Measurements from ENCODE around the gene SUGP2.
"Not testable (repeated sequence)": the region's sequence is repeated elsewhere in the genome, so short reads cannot be mapped to it uniquely, and the experiment has no call there.

The SUGP2 gene

GRCh38 chr19:19031891-19032290, 1.4 kb downstream of the SUGP2 start:
- DNase-seq (ENCODE audit: low read depth), result no peak

DNA sequence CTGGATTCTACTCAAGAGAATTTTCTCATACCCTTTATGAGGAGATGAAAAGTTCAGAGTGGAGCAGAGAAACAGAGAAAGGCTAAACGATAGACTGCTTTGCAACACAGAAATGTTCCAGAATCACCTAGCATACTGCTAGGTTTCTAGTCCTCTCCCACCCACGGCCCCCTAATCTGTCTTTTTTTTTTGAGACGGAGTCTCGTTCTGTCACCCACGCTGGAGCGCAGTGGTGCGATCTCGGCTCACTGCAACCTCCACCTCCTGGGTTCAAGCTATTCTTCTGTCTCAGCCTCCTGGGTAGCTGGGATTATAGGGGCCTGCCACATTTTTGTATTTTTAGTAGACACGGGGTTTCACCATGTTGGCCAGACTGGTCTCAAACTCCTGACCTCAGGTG, 4.8 kb downstream of the SUGP2 start:
- no peak for DNase-seq (ENCODE audit: low read depth)

- no peak for DNase-seq (ENCODE audit: low read depth)
Observed at GRCh38 chr19:19027228-19027627, 6.1 kb downstream of the SUGP2 start.

DNA sequence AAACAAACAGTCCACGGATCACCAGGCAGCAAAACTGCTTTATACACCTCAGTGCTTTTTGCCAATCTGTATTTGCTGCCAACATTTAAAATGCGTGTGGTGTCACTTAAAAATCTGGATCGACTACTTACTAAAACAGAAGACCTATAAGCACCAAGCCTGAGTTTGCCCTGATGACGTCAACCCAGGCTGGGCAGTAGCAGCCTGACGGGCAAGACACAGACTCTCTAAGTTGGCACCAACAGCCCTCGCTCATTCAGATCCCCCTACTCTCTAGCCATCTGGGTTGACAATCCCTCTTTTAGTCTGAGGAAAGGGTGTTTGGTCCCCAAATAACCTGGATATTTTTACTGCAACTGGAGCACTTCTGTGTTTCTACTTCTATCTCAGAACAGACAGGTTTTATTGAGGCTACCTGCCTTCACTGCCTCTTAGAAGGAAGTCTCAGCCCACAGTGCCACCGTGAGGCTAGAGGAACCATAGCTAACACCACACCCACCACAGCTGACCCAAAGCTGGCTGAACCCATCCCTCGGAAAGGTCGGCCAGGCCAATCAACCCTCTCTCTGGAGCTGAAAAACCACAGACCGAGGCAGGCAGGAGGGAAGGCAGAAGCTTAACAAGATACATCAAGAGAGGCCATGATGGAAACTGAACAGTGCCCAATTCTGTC, 6.9 kb downstream of the SUGP2 start:
- DNase-seq (ENCODE audit: low read depth), result no peak

GRCh38 chr19:19025861-19026260, 7.5 kb downstream of the SUGP2 start:
- DNase-seq (ENCODE audit: low read depth), result no peak

- not testable (repeated sequence) for DNase-seq (ENCODE audit: low read depth)
Observed at GRCh38 chr19:19023376-19023775, 9.9 kb downstream of the SUGP2 start.

DNA sequence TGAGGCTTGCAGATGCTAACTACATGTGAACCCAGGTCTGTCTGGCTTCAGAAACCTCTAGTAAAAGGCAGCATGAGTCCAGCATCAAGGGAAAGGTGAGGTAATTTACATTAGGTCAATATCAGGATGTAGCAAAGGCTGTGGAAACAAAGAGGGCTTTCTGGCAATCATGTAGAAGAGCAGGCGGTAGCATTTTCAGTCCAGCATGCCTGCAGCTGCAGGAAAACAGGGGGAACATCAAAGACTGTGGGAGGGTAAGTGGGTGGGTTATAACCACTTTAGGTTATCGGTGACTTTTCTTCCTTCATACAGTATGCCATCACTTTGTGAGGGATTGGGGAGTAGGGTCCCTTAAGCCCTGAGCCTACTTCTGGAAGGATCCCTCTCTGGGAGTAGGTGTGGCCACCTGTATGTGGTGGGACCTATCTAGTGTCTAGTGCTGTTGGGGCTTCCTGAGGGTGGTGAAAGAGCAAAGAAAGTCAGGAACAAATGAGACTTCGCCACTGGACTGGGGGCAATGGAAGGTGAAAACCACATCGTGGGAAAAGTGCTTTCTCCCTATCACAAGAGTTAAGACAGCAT, 10.8 kb downstream of the SUGP2 start:
- no peak for DNase-seq (ENCODE audit: low read depth)

DNA sequence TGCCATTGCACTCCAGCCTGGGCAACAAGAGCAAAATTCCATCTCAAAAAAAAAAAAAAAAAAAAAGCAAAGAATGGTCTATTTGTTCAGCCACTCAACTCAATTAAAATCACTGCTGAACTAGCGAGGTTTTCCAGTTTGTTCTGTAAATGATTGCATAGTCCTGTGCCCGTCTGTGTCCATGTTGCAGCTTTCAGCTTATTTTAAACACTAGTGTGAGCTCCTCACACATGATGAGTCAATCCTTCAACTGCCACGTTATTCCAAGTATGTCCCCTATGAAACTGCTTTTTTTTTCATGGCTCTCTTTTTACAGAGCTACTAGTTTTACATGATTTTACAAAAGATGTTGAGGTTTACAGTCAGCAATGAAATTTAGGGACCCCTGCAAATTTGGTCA, 12.2 kb downstream of the SUGP2 start:
- no peak for DNase-seq (ENCODE audit: low read depth)

- DNase-seq (ENCODE audit: low read depth), result no peak
Observed at GRCh38 chr19:19010551-19010950, 22.8 kb downstream of the SUGP2 start.

GRCh38 chr19:19009951-19010350, 23.4 kb downstream of the SUGP2 start:
- no peak for DNase-seq (ENCODE audit: low read depth)

DNA sequence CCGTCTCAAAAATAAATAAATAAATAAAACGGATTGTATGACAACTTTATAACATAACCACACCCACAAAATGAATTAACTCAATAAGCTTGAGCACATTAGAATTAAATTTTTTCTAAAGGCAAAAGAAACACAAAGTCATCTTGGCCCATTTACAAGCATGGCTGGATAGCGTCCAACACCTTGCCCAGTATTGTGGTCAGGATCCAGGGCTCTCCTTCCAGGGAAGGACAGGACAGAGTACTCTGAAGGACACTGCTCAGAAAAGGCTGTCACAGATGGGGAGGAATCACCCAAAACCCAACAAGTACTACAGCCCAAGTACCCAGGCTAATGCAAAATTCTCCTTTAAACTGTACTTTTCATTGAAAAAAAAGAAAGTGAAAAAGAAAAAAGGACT, 27.1 kb downstream of the SUGP2 start:
- no peak for DNase-seq (ENCODE audit: low read depth)

DNA sequence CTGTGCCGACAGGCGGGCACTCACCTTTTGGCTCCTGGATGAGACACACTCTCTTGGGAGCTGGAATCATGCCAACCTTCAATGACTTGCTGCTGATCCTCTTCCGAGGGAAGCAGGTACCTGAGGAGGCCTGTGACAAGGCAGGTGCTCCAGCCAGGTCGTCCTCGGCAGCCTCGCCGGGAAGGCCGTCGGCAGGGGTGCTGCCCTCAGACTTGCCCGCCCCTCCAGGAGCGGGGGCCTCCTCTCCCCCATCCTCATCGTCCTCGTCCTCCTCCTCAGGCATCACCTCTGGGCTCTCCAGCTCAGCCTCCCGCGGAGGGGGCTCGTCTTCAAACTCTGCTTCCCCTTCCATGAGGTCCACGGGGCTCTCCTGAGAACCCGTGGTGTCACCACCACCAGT, 29.2 kb downstream of the SUGP2 start:
- DNase-seq (ENCODE audit: low read depth), result no peak

GRCh38 chr19:18999896-19000620, 33.3 kb downstream of the SUGP2 start:
- no peak for DNase-seq (ENCODE audit: low read depth)

DNA sequence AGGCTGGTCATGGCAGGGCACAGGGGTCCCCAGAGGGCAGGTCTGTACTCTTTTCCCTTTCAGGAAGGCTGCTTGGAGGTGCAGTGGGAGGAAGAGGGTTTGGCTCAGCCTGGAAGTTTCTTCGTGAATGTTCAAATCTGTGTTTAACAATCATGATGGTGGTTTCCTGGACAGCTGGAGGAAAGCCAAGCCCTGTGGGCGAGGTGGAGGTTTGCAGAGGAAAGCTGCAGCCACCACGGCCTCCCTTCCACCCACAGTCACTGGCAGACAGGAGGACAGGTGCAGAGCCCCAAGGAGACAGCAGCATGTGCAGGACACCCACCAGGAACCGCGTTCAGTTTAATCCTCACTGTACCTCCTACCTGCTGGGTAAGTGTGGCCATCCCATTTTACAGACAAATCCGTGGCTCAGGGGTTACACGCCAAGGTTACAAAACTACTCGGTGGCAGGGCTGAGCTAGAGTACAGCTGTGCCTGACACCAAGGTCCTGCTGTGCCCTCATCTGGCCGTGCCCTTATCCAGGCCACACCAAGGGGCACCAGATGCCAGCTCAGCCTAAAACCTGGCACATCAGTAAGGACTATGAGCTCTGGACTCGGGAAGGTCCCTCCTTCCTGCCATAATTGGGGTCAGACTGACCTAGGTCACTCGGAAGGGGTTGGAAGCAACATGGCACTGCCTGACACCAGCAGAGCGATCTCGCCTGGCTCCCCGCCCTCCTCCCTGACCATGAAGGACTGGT, 34.1 kb downstream of the SUGP2 start:
- no peak for DNase-seq (ENCODE audit: low read depth)

DNA sequence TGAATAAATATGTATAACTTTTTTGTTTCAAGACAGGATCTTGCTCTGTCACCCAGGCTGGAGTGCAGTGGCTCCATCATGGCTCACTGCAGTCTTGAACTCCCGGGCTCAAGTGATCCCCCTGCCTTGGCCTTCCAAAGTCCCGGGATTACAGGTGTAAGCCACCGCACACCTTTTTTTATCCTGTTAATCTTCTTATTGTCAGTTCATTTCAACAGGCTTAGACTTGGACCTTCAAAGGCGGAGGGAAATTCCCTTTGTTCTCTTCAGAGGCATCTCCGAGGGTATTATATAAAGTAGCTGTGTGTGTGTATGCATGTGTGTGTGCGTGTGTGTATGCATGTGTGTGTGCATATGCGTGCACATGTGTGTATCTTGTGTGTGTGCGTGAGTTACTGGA, 35.0 kb downstream of the SUGP2 start:
- DNase-seq (ENCODE audit: low read depth), result no peak

DNA sequence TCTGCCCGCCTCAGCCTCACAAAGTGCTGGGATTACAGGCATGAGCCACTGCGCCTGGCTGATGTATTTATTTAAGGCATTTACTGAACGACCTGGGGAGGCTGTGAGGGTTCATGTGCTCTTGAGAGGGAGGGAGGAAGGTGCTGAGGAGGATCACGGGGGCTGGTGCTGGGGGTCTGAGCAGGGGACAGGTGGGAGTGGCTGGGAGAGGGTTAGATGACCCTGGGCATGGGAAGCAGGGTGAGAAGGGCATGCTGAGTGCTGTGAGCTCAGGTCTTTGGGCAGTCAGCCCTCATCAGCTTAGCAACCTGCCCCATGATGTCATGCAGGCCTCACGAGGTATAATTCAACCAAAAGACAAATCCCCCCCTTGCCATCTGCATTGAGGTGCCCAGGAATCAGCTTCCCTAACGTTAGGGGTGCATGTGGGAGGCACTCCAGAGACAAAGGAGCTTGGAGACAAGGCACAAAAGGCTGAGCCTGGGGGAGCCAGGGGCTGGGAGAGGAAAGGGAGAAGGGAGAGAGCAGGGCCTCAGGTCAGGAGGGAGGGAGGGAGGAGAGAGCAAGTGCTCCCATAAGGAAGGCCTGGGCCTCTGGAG, 36.4 kb downstream of the SUGP2 start:
- no peak for DNase-seq (ENCODE audit: low read depth)

GRCh38 chr19:18996351-18996750, 37.0 kb downstream of the SUGP2 start:
- DNase-seq (ENCODE audit: low read depth), result no peak

- peak; percentile 80 for DNase-seq (ENCODE audit: low read depth)
Observed at GRCh38 chr19:18995804-18996241, 37.5 kb downstream of the SUGP2 start.

- no peak for DNase-seq (ENCODE audit: low read depth)
Observed at GRCh38 chr19:18993115-18993514, 40.2 kb downstream of the SUGP2 start.

GRCh38 chr19:18992696-18993095, 40.6 kb downstream of the SUGP2 start:
- DNase-seq (ENCODE audit: low read depth), result no peak

DNA sequence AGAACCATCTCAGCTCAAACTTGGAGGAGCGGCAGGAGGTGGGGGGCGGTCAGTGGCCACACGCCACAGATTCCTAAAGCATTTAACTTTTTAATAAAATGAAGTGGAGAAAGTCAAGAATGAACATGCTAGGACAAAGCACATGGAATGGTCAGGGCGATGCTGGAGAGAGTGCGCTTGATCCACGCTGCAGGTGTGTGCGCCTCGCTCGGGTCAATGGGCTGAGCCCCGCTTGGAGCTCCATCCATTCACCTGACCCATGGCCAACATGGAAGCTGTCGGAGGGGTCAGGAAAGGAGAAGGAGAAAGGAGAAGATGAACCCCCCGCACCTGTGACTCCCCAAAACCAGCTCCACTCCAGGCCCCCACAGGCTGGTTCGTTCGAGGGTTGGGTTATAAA, 41.8 kb downstream of the SUGP2 start:
- DNase-seq (ENCODE audit: low read depth), result no peak

DNA sequence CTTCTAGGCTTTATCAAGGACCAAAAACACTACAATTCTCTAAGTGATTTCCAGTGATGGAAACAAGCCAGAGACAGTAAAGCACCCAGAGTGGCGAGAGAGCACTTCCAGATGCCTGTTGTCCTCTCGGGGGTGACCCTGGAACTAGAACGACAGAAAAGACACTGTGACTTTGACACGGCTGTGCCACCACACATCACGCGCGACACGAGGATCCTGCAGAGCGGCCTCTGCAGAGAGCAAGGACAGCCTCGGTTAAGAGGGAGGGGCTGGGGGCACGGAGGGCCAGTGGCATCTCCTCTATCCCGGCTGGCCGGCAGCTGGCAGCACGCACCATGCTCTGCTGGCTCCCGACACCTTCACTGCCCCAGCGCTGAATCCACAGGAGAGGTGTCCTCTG, 42.3 kb downstream of the SUGP2 start:
- no peak for DNase-seq (ENCODE audit: low read depth)
